ENCODE results near the gene TPP2. TPM values are rescaled to one million over a fixed set of nuclear protein-coding genes. Genes with fewer than 3 reads are reported as not detected.

Gene TPP2
- total RNA-seq (2021) (52.5 and 54.4 TPM in 2 replicates), Bru-seq, nascent RNA (percentile 88 among the genes with signal in this experiment), BruChase-seq, experiment 1, labeled RNA remaining after a 2-hour chase (percentile 88 among the genes with signal in this experiment), BruChase-seq, experiment 2, labeled RNA remaining after a 6-hour chase (percentile 76 among the genes with signal in this experiment)
- long read RNA-seq, full-length matches to known transcripts = 55 of 80 reads
- long read RNA-seq, partial matches to known transcripts = 13 of 80 reads
- long read RNA-seq, other reads (novel, unspliced or antisense) = 12 of 80 reads

GRCh38 chr13:102596147-102597028 is at the start of gene TPP2:
Gene TPP2, plus strand, starts transcription at chr13:102596986. Its CDS starts 53 bp downstream, at chr13:102597039.
- TF ChIP-seq EZH2 (IDR thresholded peaks at IDR 0.05; ENCODE audit: borderline replicate concordance, low read depth, low read length, poor library complexity, severe bottlenecking) = no peak
- TF ChIP-seq, protein P1, sequence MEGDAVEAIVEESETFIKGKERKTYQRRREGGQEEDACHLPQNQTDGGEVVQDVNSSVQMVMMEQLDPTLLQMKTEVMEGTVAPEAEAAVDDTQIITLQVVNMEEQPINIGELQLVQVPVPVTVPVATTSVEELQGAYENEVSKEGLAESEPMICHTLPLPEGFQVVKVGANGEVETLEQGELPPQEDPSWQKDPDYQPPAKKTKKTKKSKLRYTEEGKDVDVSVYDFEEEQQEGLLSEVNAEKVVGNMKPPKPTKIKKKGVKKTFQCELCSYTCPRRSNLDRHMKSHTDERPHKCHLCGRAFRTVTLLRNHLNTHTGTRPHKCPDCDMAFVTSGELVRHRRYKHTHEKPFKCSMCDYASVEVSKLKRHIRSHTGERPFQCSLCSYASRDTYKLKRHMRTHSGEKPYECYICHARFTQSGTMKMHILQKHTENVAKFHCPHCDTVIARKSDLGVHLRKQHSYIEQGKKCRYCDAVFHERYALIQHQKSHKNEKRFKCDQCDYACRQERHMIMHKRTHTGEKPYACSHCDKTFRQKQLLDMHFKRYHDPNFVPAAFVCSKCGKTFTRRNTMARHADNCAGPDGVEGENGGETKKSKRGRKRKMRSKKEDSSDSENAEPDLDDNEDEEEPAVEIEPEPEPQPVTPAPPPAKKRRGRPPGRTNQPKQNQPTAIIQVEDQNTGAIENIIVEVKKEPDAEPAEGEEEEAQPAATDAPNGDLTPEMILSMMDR (conservative IDR thresholded peaks at IDR 0.05; ENCODE audit: low read depth, low read length) = no peak
- Histone ChIP-seq H3K27me3 (replicated peaks; ENCODE audit: insufficient read depth, low read depth, low read length, poor library complexity) (no peaks in the 10 kb centered on the region), H3K27ac (ENCODE audit: low read depth, low read length, poor library complexity, severe bottlenecking) (peak within 1 kb of the TSS; percentile 91), H3K4me3 (ENCODE audit: low read depth, low read length, poor library complexity, severe bottlenecking) (peak within 1 kb of the TSS; percentile 84), H3K36me3 (ENCODE audit: insufficient read depth, low read length, poor library complexity, severe bottlenecking) (no peaks in the 10 kb centered on the region), H3K9me3 (ENCODE audit: low read depth, low read length, poor library complexity, severe bottlenecking) (no peaks in the 10 kb centered on the region), H3K4me1 (ENCODE audit: insufficient read depth, low read length, poor library complexity, severe bottlenecking) (peaks cover 18% of the 10 kb centered on the region)
- DNase-seq (ENCODE audit: low spot score) = peak; percentile 98
- ChIA-PET CTCF (interaction anchor here (1.4 kb wide), 1 partner anchor 128 kb away, joined by 3 read pairs; no protein-coding TSS in a partner anchor), POLR2A (ENCODE audit: low non-redundant PET) (no interaction called here)
- BruUV-seq (replicated peaks) = TSS peak; percentile 77
- intact Hi-C loops (cut with micrococcal nuclease; ENCODE audit: unreplicated experiment) = no loop called here

DNA sequence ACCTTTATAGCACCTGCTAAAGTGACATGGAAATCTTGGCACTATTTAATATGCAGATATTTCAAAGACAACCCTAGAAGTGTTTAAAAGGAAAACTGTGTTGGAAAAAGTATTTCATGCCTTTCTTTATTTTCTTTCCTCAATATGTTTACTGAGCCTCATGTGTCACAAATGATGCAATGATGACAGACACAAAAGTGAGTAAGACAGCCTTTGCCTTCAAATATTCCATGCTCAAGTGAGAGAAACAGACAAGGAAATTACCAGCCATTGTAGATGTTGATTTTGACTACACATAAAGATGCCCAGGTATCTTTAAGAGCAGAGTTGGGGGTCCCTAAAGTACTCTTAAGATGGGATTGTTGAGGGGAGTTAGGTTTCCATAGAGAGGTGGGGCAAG is 48.0 kb upstream of the TPP2 start:
- no peaks in the 10 kb centered on the region for H3K9me3 ChIP-seq (ENCODE audit: low read depth, low read length, poor library complexity, severe bottlenecking)
- H3K4me1 ChIP-seq (ENCODE audit: insufficient read depth, low read length, poor library complexity, severe bottlenecking) = no peaks in the 10 kb centered on the region
- TF ChIP-seq, protein P1 (conservative IDR thresholded peaks at IDR 0.05; ENCODE audit: low read depth, low read length) = no peak
- TF ChIP-seq EZH2 (IDR thresholded peaks at IDR 0.05; ENCODE audit: borderline replicate concordance, low read depth, low read length, poor library complexity, severe bottlenecking) = no peak
- H3K4me3 ChIP-seq (ENCODE audit: low read depth, low read length, poor library complexity, severe bottlenecking) = no peak overlapping the region
- intact Hi-C loops (cut with micrococcal nuclease; ENCODE audit: unreplicated experiment) = no loop called here
- CTCF ChIA-PET = no interaction called here
- H3K27me3 ChIP-seq (replicated peaks; ENCODE audit: insufficient read depth, low read depth, low read length, poor library complexity) = no peaks in the 10 kb centered on the region
- POLR2A ChIA-PET (ENCODE audit: low non-redundant PET) = no interaction called here
- H3K36me3 ChIP-seq (ENCODE audit: insufficient read depth, low read length, poor library complexity, severe bottlenecking) = no peaks in the 10 kb centered on the region
- no peak for DNase-seq (ENCODE audit: low spot score)
- BruUV-seq (replicated peaks) = no TSS peak
- no peak overlapping the region for H3K27ac ChIP-seq (ENCODE audit: low read depth, low read length, poor library complexity, severe bottlenecking)

GRCh38 chr13:102550507-102550906 is 46.3 kb upstream of the TPP2 start:
- no peaks in the 10 kb centered on the region for H3K36me3 ChIP-seq (ENCODE audit: insufficient read depth, low read length, poor library complexity, severe bottlenecking)
- H3K4me3 ChIP-seq (ENCODE audit: low read depth, low read length, poor library complexity, severe bottlenecking) = no peak overlapping the region
- H3K4me1 ChIP-seq (ENCODE audit: insufficient read depth, low read length, poor library complexity, severe bottlenecking) = peaks cover under 1% of the 10 kb centered on the region
- no peak for TF ChIP-seq EZH2 (IDR thresholded peaks at IDR 0.05; ENCODE audit: borderline replicate concordance, low read depth, low read length, poor library complexity, severe bottlenecking)
- TF ChIP-seq, protein P1 (conservative IDR thresholded peaks at IDR 0.05; ENCODE audit: low read depth, low read length) = no peak
- no peak for DNase-seq (ENCODE audit: low spot score)
- H3K27me3 ChIP-seq (replicated peaks; ENCODE audit: insufficient read depth, low read depth, low read length, poor library complexity) = no peaks in the 10 kb centered on the region
- no peaks in the 10 kb centered on the region for H3K9me3 ChIP-seq (ENCODE audit: low read depth, low read length, poor library complexity, severe bottlenecking)
- ChIA-PET CTCF (no interaction called here), POLR2A (ENCODE audit: low non-redundant PET) (no interaction called here)
- no peak overlapping the region for H3K27ac ChIP-seq (ENCODE audit: low read depth, low read length, poor library complexity, severe bottlenecking)
- BruUV-seq (replicated peaks) = no TSS peak
- intact Hi-C loops (cut with micrococcal nuclease; ENCODE audit: unreplicated experiment) = loop anchor here (10.0 kb wide), 2 partner anchors 766 to 1036 kb away; no protein-coding TSS in a partner anchor

All from A673 (cell line).